ELF-1 (cell line): ENCODE measurements around the gene MTSS2.

Experiments
- DNase-seq: peaks from one replicate; pipeline ENCODE4 v3.0.0-alpha.2; 2016; ENCODE audit warnings: low read depth, low spot score

The MTSS2 gene, protein sequence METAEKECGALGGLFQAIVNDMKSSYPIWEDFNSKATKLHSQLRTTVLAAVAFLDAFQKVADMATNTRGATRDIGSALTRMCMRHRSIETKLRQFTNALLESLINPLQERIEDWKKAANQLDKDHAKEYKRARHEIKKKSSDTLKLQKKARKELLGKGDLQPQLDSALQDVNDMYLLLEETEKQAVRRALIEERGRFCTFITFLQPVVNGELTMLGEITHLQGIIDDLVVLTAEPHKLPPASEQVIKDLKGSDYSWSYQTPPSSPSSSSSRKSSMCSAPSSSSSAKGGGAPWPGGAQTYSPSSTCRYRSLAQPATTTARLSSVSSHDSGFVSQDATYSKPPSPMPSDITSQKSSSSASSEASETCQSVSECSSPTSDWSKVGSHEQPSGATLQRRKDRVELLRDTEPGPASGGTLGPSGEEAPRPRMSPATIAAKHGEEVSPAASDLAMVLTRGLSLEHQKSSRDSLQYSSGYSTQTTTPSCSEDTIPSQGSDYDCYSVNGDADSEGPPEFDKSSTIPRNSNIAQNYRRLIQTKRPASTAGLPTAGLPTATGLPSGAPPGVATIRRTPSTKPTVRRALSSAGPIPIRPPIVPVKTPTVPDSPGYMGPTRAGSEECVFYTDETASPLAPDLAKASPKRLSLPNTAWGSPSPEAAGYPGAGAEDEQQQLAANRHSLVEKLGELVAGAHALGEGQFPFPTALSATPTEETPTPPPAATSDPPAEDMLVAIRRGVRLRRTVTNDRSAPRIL

DNA sequence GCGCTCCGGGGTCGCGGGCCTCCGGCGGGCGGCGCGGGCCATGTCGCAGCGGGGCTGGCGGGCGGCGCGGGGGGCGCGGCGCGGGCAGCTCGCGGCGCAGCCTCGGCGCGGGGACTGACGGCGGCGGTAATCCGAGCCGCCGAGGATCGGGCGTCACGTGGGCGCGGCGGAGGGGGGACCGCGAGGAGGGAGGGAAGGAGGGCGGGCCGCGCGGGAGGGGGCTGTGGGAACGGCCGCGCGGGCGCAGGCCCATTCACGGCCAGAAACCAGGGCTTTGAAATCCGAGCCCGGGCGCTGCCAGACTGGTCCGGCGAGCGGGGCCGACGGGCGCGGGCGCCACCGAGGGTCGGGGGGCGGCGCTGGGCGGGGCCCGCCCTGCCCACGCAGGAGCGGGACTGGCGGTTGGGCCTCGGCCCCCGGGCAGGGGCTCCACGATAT lies at the start of gene MTSS2:
TSS of gene MTSS2 (minus strand) at position 116 of the 438 bp plus-strand sequence. CDS start 262 bp downstream, outside the sequence.
- DNase-seq, result peak; percentile 79

DNA sequence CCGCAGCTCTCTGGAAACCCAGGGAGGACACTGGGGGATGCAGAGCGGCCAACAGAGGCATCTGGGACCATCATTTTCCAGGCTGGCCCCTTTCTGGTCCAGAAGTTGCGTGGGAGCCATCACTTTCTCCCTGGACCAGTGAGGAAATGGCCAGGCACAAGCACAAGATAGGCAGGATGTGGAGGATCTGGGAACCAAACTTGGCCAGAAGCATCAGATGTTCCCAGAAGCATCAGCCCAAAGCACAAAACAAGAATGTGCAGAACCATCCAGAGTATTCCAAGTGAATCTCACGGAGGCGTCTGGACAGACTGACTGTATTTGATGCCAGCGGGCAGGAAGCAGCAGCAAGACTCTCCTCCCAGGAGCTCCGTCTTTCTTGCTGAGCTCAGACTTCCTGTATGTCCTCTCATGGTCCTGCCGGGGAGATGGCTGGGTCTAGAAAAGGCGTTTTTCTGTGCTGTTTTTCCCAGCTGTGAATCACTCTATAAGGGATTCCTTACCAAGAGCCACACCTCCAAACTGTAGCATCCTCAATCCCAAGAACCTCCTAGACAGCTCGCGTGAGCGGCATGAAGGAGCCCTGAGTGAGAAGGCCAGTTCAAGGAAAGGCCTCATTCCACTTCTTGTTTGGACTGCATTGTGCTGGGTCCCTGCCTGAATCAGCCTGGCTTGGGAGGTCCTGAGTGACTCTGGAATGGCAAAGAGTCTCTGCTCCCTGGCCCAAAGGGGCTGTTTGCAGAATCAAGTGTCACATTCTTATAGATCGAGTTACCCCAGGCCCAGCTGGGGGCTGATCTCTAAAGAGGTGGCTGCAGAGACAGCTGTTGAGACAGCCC lies 49.5 kb upstream of the MTSS2 start:
- no peak for DNase-seq

DNA sequence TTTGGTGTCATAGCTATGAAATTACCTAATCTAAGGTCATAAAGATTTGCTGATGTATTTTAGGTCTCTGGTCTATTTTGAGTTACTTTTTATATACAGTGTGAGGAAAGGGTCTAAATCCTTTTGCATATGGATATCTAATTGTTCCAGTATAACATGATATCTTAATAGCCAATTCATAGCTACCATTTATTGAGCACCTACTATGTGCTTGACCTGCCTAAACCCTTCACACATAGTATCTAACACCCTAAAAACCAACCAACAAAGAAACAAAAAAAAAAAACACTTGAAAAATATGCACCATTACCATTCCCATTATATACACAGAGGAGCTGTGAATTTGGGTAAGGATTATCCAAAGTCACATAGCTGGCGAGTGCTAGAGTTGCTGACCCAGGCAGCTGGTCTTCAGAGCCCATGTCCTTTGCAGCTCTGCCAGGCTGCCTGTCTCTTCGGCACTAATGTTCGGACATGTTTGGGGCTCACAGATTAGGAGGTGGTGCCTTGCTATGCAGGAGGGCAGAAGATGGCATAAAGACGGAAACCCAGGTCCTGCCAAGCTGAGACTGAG lies 48.8 kb upstream of the MTSS2 start:
- DNase-seq, result no peak

DNA sequence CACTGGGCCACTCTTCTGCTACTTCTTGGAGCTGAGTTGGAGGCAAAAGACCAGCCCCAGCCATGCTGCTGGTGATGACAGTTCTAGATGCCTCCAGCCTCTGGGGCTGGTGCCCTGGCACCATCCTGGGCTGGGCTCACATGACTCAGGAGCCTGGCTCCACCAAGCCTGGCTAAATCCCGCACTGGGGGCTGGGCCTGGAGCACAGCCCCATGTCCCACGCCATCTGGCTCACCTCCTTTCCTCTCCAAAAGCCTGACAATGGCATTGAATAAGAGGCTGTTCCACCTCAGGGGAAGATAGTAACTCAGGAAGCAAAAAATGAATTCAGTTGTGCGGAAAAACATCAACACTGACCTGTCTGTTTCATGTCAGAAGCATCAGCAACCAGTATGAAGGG lies 45.1 kb upstream of the MTSS2 start:
- DNase-seq, result no peak

DNA sequence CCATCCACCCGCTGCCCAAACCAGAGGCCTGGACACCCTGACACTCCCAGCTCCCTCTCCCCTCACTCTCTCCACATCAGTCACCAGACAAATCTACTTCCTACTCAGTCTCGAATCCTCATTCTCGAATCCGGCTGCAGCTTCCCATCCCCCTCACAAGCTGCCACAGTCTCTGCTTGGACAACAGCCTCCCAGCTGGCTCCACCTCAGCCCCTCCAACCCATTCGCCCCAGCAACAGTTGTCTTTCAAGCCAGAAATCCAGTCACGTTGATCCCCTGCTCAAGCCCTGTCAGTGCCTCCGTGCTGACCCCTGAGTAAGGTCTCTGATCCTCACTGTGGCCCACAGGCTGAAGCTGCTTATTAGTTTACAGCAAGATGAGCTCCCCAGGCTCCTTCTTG lies 44.2 kb upstream of the MTSS2 start:
- no peak for DNase-seq

DNA sequence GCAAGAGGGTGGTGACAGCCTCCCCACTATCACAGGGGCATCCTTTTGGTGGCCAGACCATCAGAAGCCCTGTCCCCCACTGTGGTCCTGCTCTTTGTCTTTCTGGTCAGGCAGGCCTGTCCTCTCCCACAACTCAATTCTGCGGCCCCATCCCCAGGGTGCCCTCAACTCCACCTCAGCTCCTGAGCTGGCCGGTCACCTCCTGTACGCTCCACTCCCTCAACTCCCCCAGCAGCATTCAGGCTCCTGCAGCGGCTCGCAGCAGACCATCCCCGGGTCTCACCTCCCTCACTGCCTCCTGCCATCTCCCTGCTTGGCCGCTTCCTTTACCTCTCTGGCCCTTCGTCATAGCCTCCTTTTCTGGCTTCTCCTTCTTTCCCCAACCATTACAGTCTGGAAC lies 43.4 kb upstream of the MTSS2 start:
- DNase-seq, result no peak

DNA sequence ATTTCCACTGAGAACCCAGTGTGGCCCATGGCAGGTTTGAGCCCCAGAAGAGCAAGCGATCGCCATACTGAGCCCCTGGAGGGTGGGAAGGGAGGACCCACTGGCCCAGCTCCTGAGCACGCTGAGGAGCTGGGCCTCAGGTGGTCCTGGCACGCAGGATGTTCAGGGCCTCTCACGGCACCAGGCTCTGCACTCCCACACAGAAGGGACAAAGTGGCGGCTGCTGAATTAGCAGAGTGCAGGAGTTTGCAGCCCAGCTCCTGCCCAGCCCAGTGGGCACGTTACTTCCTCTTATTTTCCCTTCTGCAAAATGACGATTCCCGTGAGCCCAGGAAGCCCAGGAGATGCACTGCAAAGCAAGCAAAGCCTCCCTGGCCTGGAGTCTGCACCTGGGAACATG lies 42.3 kb upstream of the MTSS2 start:
- no peak for DNase-seq

DNA sequence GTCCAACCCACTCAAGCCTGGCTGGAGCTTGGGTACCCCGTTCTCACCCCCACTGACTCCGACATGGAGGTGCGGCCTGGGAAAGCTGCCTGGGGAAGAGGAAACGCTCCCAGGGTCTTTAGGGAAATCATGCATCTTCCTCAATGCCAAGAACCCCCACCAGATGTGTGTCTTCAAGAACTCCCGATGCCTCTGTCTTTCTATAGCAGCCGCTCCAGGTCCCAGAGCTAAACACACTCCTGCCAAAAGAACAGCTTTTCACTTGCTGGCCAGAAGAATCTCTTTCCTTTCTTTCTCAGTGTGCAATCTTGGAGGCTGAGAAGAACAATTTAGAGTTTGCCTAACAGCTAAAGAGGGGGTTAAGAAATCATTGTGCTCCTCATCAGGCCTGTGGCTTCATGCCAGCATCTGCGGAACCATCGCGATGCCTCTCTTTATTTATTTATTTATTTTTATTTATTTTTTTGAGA lies 41.1 kb upstream of the MTSS2 start:
- DNase-seq, result no peak

DNA sequence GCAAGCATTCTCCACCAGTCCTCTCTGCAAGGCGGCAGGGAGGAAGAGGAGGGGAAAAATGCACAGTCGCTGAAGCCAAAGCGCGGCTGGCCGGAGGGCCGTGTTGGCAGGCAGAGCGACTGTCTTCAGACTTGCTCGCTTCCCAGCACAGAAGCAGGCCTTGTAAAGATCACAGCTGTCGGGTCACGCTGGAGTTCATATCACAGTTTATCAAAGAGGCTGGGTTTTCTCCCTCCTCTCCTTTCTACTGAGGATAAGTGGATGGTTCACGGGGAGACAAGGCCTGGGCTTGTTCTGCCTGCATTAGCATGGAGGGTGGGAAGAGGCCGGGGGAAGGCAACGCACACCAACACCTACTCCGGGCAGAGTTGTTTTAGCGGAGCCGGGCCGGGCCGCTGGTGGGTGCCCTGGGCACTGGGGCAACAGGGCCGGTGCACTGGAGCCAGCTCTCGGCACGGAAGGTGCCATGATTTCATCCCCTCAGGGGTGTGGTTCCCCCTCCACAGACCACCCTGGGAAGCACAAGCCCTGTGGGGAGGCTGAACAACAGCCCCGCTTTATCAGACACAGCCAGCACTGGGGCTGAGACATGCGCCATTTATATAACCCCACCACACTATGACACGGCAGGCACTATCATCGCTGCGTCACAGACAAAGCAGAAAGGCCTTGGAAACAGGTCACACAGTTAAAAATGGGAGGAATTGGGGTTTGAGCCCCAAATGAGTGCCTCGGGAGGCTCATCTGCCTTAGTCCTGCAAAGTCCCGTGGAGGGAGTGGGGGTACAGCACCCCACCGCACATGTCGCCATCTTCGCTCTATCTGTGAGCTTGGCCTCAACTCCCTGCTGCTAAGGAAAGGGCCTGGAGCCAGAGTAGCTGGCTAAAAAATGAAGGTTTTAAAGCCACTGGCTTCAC lies 40.3 kb upstream of the MTSS2 start:
- no peak for DNase-seq

DNA sequence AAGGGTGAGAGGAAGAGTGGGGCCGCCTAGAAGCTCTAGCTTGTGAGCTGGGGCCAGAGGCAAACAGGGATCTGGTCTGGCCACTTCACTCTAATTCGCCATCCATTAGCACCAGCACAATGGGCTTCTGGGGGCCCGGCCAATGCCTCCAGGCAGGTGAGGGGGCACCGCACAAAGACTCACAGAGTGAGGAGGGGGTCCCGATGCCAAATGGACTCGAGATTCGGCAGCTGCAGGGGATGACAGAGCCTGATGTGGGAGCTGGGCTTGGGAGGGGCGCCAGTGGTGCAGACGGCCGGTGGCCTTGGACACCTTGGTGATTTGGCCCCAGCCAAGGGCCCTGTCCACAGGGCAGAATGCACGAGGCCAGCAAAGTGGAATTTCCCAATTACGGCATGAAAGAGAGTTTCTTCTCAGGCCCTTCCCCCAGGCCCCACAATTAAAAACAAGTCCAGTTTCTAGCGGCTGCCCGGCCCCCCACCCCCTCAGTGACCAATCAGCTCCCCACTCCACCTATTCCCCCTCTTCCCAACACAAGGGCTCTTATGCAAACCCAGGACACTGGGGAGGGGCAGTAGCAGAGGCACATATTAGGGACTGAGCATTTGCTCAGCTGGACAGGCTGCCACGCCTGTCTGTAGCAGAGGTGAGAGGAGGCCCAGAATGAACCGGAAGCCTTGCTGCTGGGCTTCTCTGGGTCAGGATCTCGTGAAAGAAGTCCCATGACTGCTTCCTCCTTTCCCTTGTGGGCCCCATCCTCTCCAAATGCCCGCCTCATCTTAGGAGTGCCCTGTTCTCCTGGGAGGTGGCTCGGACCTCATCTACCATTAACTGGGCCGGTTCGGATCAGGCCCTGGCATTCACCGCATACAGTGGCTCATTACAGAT lies 39.4 kb upstream of the MTSS2 start:
- peak; percentile 74 for DNase-seq

DNA sequence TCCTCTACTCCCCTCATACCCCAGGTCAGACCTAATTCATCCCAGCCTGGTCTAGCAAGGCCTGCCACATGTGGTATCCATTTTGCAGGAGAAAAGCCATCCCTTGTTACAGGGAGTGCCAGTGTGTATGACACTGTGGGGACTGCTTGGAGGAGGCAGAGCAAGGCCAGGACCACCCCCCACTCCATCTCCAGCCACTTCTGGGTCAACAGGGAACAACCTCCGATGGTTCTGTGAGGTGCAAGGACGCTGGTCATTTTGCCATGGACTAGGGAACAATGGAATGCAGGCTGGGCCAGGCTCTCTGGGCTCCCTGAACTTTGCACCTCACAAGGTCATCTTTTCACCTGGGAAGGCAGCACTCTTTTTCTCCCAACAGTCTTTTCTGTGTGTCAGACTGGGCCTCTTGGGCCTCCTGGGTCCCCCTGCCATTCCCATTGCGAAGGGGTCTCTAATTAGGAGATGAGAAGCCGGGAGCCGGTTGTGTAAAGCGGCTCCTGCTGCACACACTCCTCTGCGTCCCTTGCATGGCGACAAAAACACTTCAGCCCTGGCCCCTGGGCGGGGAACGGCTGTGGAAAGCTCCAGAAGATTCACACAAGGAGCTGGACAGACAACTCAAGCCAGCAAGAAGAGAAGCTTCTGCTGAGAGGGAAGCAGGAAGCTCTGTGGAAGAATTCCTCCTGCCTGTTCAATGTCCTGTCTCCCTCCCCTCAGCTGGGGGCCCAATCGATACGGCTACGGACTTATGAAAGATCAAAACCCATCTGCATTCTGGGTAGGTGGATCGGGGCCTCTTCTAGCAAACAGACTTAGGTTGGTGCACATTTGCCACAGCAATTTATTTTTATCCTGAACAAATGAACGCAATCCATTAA lies 38.5 kb upstream of the MTSS2 start:
- no peak for DNase-seq

DNA sequence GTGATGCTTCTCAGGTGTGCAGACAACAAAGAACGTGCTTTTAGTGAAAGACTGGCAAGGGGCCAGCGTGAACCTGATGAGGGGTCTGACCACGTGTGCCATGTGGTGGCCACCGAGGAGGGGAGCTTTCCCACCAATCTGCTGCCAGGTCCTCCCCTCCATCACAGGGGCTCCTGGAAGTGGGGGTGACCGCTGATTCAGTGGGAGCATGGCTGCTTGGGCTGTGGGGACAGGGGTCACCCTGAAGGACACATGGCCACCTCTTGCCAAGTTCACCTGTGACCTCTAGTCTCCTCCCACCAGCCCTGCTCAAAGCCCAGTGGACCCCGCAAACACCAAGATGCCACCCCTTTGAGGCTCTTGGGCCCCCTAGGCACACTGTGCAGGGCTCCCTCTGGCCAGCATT lies 37.9 kb upstream of the MTSS2 start:
- DNase-seq, result no peak

DNA sequence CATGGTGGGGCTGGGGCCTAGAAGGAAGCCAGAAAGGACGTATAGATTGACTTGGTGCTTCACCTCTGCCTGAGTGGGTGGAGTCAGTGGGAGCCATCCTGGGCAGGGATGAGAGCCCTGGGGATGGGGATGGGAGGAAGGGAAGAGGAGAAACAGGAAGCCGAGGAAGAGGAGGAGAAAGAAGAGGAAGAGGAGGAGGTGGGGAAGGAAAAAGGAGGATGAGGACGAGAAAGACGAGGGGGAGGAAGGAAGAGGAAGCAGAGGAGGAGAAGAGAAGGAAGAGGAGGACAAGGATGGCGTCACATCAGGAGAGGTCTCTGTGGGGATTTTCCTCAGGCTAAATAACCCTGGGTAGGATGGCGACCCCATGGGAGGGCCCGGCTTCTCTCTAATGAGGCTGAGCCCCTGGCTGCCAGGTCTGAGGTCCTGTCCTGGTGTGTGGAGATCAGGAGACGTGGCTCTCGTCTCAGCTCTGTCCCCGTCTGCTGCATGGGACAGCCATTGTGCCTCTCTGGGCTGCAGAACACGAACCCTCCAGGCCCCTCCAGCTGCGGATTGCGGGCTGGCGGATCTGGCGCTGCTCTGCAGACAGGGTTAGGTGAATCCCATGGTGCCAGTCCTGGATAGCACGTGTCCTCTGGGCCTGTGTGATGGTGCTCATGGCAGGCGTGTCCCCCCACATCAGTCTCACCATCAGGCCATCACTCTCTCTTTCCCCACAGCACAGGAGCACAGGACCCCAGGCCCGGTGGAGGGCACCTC lies 35.5 kb upstream of the MTSS2 start:
- DNase-seq, result no peak

DNA sequence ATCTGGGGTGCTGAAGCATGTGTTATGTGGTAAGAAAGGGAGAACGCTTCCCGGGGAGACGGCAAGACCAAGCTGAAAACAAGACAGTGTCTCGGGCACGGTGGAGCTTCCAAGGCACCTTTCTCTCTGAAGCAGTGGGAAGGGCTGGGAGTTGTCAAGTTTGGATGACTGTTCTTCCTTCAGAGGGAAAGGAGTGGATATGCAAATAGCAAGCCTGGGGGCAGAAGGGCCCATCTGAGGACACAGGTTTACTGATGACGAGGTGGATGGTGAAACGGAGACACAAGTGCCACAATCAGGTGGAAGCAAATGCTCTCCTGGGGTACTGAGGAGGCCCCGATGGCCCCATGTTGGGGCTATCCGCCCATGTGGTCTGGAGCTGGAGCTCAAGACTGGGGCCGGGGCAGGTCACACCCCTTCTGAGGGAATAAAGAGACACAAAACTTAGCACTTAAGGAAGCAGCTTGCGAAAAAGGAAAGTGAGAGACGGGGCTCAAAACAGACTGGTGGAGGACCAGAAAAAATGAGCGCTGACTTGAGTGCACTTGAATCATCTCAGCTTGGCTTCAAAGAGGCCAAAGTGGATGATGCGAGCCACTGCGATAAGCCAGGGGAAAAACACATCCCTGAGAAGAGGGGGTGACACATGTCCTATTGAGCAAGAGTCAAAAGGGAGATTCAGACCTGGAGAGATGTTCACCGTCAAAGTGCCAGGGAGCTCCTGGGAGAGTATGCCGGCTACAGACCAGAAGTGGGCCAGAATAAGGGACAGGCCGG lies 34.8 kb upstream of the MTSS2 start:
- peak; percentile 78 for DNase-seq

DNA sequence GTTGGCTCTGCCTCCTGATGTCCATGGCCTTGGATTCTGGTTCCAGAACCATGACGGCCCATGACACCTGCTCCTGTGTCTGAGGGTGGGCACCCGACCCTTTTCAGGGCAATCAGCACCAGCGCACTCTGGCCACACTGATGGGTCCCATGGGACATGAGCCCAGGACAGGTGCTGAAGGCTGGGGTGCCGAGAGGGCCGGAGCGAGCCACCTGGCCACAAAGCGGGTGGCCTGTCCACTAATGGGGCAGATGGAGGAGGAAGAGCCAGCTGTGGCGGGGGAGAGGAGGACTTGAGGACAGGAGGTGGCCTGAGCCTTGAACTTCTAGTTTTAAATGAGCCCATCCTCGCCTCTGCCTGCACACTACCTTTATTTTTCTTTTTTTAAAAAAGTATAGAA lies 31.2 kb upstream of the MTSS2 start:
- DNase-seq, result no peak

DNA sequence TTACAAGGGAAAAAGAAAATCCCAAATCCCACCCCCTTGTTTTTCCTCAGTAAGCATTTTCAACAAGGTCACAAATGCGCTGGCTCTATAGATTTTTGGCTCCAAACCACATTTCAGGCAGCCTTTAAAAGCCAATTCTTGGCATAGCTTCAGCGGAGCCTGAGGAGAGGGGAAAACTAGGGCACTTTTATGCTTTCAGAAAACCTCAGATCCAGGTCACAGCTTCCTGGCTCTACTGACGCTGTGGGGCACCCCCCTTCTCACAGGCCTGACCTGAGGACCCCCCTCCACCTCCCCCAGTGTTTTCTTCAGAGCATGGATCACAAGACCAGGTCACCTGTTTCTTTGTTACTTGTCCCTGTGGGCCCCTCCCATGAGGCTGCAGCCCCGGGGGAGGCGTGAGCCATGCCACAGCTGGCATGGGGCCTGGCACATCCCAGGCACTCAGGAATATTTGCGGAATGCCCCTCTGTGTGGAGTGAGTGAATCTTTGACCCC lies 30.1 kb upstream of the MTSS2 start:
- DNase-seq, result no peak
